NB4 (cell line): ENCODE measurements around the gene L3MBTL2.

Experiments used
- CTCF ChIP-seq: IDR thresholded peaks from one replicate; pipeline ENCODE4 v1.5.1; 2012; ENCODE audit warnings: low read depth, low read length
- MAX ChIP-seq: IDR thresholded peaks from 2 replicates; pipeline ENCODE4 v1.6.1; 2011; ENCODE audit warnings: low read depth, low read length
- MYC ChIP-seq: IDR thresholded peaks from 2 replicates; pipeline ENCODE4 v1.6.1; 2011; ENCODE audit warnings: low read depth, low read length
- POLR2A ChIP-seq: IDR thresholded peaks from 2 replicates; pipeline ENCODE4 v1.6.1; 2011; ENCODE audit warnings: mild to moderate bottlenecking; ENCODE audit not compliant: insufficient read length; ENCODE audit errors: extremely low read depth

GRCh38 chr22:41229215-41229614 lies 24.1 kb downstream of the L3MBTL2 start:
- TF ChIP-seq CTCF = no peak
- TF ChIP-seq MAX = no peak
- TF ChIP-seq POLR2A = no peak
- TF ChIP-seq MYC = no peak
